Raji (cell line): ENCODE data around the gene TARS3.

Experiments used
- POLR2A ChIP-seq: IDR thresholded peaks from 2 replicates; pipeline ENCODE4 v1.6.1; 2011; ENCODE audit warnings: low read depth, low read length, control low read depth; ENCODE audit not compliant: insufficient read depth

The TARS3 gene

DNA sequence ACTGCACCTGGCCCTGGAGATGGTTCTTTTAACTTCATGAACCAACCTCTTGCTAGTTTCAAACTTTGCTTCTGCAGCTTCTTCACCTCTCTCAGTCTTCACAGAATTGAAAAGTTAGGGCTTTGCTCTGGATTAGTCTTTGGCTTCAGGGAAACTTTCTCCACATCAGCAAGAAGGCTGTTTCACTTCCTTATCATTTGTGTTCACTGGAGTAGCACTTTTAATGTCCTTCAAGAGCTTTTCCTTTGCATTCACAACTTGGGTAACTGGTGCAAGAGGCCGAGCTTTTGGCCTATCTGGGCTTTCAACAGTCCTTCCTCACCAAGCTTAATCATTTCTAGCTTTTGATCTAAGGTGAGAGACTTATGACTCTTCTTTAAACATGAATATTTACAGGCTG, 56.4 kb downstream of the TARS3 start:
- no peak for TF ChIP-seq POLR2A

GRCh38 chr15:101664303-101664913, 59.9 kb downstream of the TARS3 start:
- TF ChIP-seq POLR2A, result no peak

- TF ChIP-seq POLR2A, result no peak
Observed at GRCh38 chr15:101662203-101662602, 62.1 kb downstream of the TARS3 start.

DNA sequence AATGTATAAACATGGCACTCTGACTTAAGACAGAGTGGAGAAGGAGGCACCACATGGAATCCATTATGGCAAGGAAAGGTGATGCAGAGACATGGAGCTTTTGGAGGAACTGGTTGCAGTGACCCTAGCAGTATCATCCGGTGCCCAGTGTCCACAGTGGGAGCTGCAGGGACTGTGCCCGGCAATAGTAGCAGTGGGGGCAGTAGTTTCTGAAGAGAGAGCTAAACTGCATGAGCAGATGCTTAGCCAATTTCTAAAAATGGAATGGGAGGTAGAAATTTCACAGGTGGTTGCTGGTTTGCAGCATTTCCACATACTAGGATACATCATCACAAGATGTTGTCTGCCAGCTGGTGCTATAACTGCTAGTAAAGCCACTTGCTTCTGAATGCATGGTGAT, 64.3 kb downstream of the TARS3 start:
- no peak for TF ChIP-seq POLR2A

DNA sequence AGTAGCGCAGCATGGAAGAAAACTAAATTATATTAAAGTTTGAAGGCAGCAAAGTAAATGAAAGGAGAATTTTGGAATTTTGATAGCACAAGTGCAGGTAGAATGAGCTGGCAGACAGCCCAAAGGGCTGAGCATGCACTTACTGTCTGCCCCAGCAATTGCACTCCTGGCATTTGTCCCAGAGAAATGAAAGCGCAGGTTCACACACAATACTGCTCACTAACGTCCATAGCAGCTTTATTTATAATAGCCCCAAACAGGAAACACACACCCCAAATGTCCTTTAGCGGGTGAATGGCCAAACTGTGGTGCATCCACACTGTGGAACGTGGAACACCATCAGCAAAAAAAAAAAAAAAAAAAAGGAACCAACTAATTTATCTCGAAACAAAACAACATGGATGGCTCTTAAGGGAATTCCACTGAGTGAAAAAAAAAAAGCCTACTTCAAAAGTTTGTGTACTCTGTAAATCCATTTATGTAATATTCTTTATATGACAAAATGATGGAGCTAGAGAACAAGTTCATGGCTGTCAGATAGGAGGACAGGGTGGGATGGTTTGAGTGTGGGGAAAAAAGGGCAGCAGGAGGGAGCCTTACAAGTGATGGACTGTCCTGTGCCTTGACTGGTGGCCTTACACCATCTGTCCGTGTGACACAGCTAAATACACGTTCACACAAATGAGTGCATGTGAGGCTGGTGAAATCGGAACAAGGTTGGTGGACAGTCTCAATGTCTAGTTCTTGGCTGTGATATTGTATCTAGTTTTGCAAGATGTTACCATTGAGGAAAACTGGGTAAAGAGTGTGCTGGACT, 66.1 kb downstream of the TARS3 start:
- no peak for TF ChIP-seq POLR2A

DNA sequence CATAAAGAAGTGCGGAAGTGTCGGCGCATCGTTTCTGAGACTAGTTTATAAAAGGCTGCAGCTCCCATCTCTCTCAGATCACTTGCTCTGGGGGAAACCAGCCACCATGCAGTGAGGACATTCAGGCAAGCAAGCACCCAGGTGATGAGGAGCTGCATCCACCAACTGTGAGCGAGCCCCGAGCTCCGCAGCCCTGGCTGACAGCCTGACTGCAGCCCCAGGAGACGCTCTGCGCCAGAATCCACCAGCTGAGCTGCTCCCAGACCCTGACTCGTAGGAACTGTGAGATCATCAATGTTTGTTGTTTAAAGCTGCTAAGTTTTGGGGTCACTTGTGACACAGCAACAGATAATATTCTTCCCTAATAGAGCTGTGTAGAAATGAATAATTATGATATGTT, 67.1 kb downstream of the TARS3 start:
- no peak for TF ChIP-seq POLR2A

DNA sequence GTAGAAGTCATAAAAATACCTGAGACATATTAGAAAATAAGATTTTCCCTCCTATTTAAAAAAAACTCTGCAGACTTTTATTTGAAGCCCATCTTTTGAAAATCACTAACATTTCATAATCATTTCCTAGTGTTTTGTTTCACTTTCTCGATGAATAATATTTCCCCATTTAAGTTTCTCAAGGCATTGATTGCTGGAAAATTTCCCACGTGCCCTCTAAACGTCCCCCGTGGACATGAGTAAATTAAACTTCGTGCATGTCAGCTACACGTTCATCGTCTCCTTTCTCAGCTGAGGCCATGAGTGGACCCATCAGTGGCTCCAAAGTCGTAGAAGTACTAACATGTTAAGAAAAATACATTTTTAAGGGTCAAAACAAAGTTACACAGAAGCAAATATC, 70.1 kb downstream of the TARS3 start:
- no peak for TF ChIP-seq POLR2A

GRCh38 chr15:101652786-101653430, 71.4 kb downstream of the TARS3 start:
- TF ChIP-seq POLR2A, result no peak

DNA sequence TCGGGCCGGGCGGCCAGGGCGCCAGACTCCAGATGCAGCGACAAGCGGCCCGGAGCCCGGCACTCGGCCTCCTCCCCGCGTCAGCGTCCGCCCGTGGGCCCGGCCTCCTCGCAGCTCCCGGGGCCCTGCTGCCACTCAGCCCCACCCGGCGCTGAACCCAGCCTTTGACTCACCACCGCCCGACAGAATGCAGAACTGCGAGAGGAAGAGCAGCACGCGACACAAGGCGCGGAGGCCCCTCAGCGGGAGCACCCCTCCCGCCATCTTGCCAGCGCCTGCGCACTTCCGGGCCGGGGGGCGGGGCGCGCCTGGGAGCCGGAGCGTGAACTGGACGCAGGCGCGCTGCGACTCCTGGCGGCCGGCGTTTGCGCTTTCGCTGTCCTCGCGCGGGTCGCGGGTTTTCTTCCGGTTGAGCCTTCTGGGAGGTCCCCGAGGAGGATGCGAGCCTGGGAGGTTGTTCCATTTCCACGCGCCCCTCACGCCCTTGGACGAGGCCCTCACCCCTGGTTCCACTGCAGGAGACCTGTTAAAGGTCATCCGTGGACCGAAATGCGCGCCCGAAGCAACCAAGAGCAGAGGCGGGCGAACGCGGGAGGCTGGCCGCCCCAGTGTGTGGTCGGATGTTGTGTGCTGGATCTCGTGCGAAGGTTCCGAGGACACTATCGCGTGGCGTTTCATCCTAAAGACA, 72.0 kb downstream of the TARS3 start, which contains the start of gene TM2D3:
TM2D3 (minus strand) TSS at position 284 of the 688 bp plus-strand sequence; CDS start at position 264, 20 bp downstream.
- peak; percentile 94 for TF ChIP-seq POLR2A

GRCh38 chr15:101651554-101652097, 72.6 kb downstream of the TARS3 start:
- TF ChIP-seq POLR2A, result no peak

GRCh38 chr15:101650145-101650544, 74.1 kb downstream of the TARS3 start:
- no peak for TF ChIP-seq POLR2A

DNA sequence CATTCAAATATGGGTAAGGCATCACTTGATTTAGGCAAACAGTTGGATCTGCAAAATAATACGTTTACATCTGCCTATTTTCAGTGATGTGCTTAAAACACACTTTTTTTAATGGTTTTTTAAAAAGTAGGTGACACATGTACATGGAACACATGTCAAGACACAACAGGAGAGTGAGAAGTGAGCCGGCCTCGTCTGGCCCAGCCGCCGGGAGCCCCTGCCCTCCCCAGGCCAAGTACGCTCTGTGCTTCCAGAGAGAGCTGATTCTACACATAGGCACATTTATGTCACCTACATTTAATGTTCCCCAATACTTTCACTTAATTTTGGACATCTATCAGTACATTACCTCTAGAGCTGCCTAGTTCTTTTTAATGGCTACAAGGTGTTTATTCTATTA, 75.9 kb downstream of the TARS3 start:
- TF ChIP-seq POLR2A, result no peak

DNA sequence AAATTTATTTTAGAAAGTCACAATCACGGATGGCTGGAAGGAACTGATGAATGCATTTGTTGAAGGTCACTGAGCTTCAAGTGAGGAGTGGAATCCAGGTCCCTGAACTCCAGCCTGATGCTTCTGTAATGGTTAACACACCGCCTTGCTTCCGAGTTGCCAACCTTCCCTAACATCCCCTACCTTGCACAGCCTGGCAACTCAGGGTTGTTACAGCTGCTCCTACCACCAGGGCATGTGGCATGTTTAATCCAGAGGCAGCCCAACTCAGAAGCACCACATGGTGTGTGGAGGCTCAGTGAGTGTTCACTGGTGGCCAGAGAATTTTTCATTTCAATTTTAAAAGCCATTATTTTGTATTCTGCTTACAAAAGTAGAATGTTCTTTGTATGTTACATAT, 77.0 kb downstream of the TARS3 start:
- no peak for TF ChIP-seq POLR2A

GRCh38 chr15:101646672-101647071, 77.6 kb downstream of the TARS3 start:
- TF ChIP-seq POLR2A, result no peak

GRCh38 chr15:101642361-101642760, 81.9 kb downstream of the TARS3 start:
- TF ChIP-seq POLR2A, result no peak

- no peak for TF ChIP-seq POLR2A
Observed at GRCh38 chr15:101641894-101642293, 82.4 kb downstream of the TARS3 start.
